Measurements from ENCODE around the gene PSEN2.

PSEN2 gene

DNA sequence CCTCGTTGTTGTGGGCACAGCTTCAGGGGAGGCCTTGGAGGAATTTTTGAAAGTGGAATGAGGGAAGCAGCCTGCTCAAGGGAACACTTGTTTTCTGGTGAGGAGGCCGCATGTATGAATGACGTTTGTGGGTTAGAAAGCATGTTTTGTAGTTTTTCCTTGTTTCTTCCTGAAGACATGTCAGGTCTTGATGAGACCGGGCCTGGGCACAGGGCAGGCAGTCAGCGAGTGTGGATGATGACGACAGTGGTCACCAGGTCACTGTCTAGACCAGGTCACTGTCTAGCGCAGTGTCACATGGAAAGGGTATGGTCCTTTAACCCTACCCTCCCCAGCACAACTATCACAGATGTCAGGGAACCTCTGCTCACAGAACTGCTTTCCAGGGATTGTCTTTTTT lies 7.3 kb downstream of the PSEN2 start:
- Histone ChIP-seq H3K79me2 (ENCODE audit: low read length) (no peaks in the 10 kb centered on the region), H3K9ac (ENCODE audit: low read length) (no peak overlapping the region), H3K27me3 (ENCODE audit: low read depth, low read length) (no peaks in the 10 kb centered on the region), H3K36me3 (replicated peaks; ENCODE audit: low read depth, low read length) (no peaks in the 10 kb centered on the region), H4K20me1 (ENCODE audit: insufficient read depth, low read length) (no peaks in the 10 kb centered on the region), H2AFZ (ENCODE audit: low read depth, low read length) (no peak overlapping the region), H3K4me1 (ENCODE audit: low read length) (peaks cover 8% of the 10 kb centered on the region), H3K9me3 (ENCODE audit: insufficient read depth, low read length) (no peaks in the 10 kb centered on the region), H3K4me2 (ENCODE audit: low read length) (no peak overlapping the region), H3K27ac (ENCODE audit: low read length) (no peak overlapping the region), H3K4me3 (ENCODE audit: low read length) (no peak overlapping the region)
- TF ChIP-seq EZH2phosphoT487 (IDR thresholded peaks at IDR 0.05; ENCODE audit: low read depth), result no peak
- TF ChIP-seq, protein P1, sequence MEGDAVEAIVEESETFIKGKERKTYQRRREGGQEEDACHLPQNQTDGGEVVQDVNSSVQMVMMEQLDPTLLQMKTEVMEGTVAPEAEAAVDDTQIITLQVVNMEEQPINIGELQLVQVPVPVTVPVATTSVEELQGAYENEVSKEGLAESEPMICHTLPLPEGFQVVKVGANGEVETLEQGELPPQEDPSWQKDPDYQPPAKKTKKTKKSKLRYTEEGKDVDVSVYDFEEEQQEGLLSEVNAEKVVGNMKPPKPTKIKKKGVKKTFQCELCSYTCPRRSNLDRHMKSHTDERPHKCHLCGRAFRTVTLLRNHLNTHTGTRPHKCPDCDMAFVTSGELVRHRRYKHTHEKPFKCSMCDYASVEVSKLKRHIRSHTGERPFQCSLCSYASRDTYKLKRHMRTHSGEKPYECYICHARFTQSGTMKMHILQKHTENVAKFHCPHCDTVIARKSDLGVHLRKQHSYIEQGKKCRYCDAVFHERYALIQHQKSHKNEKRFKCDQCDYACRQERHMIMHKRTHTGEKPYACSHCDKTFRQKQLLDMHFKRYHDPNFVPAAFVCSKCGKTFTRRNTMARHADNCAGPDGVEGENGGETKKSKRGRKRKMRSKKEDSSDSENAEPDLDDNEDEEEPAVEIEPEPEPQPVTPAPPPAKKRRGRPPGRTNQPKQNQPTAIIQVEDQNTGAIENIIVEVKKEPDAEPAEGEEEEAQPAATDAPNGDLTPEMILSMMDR (IDR thresholded peaks at IDR 0.05; ENCODE audit: low read depth, low read length), result no peak

DNA sequence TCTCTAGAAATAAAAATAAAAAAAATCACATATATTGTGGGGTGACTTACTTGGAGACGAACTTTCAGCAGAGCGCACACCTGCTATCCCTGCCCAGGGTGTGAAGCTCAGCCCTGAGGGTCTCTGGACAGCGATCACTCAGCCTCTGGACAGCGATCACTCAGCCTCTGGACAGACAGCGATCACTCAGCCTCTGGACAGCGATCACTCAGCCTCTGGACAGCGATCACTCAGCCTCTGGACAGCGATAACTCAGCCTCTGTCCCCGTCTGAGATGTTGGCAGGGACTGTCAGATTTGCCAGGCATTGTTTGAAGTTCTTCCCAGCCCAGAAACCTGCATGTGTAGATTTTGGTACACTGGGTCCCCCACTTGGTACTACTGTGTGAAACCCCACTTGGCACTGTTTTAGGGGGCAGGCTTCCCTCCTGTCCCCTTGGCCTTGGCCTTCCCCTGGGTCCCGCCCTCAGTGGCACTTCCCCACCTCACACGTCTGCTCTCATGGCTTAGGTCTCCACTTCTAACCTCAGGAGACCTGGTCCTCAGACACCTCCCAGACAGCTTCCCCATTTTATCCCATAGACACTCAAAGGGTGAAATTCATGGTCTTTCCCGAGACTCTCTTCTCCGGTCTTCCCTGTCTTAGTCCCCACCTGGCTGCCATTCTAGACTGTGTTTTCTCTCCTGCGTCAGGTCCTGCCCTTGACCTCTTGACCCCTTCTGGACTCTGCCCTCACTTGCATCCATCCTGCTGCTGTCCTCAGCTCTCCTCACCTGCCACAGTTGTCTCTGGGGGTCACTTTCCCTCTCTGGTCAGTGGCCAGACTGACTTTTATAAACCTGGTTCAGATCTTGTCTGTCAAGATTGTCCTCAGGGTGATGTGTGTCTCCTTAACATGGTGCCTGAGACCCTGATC lies 10.2 kb downstream of the PSEN2 start:
- H3K27ac ChIP-seq (ENCODE audit: low read length), result no peak overlapping the region
- no peak overlapping the region for H2AFZ ChIP-seq (ENCODE audit: low read depth, low read length)
- no peak overlapping the region for H3K4me2 ChIP-seq (ENCODE audit: low read length)
- no peak overlapping the region for H3K4me3 ChIP-seq (ENCODE audit: low read length)
- no peaks in the 10 kb centered on the region for H4K20me1 ChIP-seq (ENCODE audit: insufficient read depth, low read length)
- no peaks in the 10 kb centered on the region for H3K36me3 ChIP-seq (replicated peaks; ENCODE audit: low read depth, low read length)
- no peak overlapping the region for H3K9ac ChIP-seq (ENCODE audit: low read length)
- no peaks in the 10 kb centered on the region for H3K9me3 ChIP-seq (ENCODE audit: insufficient read depth, low read length)
- no peak for TF ChIP-seq EZH2phosphoT487 (IDR thresholded peaks at IDR 0.05; ENCODE audit: low read depth)
- TF ChIP-seq, protein P1 (IDR thresholded peaks at IDR 0.05; ENCODE audit: low read depth, low read length), result no peak
- no peaks in the 10 kb centered on the region for H3K27me3 ChIP-seq (ENCODE audit: low read depth, low read length)
- H3K4me1 ChIP-seq (ENCODE audit: low read length), result peaks cover 25% of the 10 kb centered on the region
- no peaks in the 10 kb centered on the region for H3K79me2 ChIP-seq (ENCODE audit: low read length)

DNA sequence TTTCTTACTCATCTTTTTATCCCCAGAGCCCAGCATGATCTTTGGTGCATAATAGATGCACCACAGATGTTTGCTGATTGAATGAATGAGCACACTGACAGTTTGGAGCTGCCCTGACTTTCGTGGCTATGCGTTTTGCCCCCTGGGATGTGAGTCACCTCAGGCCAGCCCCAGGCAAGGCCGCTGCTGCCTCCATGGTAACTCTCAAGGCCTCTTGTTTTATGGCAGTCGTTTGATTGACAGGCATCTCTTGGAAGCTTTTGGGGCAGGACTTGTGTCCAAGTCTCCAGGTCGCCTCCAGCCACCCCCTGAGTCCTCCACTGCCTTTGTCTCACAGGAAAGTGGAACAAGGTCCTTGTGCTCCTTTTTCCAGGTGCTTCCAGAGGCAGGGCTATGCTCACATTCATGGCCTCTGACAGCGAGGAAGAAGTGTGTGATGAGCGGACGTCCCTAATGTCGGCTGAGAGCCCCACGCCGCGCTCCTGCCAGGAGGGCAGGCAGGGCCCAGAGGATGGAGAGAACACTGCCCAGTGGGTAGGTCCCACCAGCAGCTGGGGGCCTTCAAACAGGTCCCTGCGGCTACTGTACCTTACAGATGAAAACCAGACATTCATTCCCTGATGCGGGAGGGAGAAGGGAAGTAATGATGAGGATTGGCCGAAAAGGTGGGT lies 11.2 kb downstream of the PSEN2 start:
- Histone ChIP-seq H3K9me3 (ENCODE audit: insufficient read depth, low read length) (no peaks in the 10 kb centered on the region), H3K4me3 (ENCODE audit: low read length) (no peak overlapping the region), H4K20me1 (ENCODE audit: insufficient read depth, low read length) (no peaks in the 10 kb centered on the region), H3K27me3 (ENCODE audit: low read depth, low read length) (no peaks in the 10 kb centered on the region), H3K27ac (ENCODE audit: low read length) (no peak overlapping the region), H2AFZ (ENCODE audit: low read depth, low read length) (no peak overlapping the region), H3K36me3 (replicated peaks; ENCODE audit: low read depth, low read length) (no peaks in the 10 kb centered on the region), H3K4me1 (ENCODE audit: low read length) (peaks cover 29% of the 10 kb centered on the region), H3K9ac (ENCODE audit: low read length) (no peak overlapping the region), H3K4me2 (ENCODE audit: low read length) (peak overlapping the region; percentile 93; the same call in 1 of the 2 replicates), H3K79me2 (ENCODE audit: low read length) (no peaks in the 10 kb centered on the region)
- TF ChIP-seq, protein P1 (IDR thresholded peaks at IDR 0.05; ENCODE audit: low read depth, low read length), result no peak
- TF ChIP-seq EZH2phosphoT487 (IDR thresholded peaks at IDR 0.05; ENCODE audit: low read depth), result no peak

DNA sequence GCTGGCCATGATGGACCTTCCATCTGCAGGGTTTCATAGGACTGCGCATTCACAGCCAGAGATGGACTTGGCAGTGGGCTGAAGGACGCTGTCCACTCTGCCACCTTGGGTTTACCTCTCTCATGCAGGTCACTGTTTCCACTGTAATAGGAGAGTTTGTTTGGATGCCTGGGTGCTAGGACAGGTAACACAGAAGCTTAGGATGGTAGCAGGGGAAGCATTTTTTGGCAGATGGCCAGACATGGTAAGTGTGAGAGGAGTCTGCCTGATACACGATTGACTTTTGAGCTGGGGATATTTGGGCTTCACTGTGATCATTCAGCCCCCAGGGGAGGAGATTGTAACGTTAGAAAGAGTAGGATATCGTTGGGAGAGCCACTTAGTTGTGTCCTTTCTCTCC lies 11.8 kb downstream of the PSEN2 start:
- Histone ChIP-seq H3K79me2 (ENCODE audit: low read length) (no peaks in the 10 kb centered on the region), H3K36me3 (replicated peaks; ENCODE audit: low read depth, low read length) (no peaks in the 10 kb centered on the region), H3K9ac (ENCODE audit: low read length) (peak overlapping the region; percentile 47), H3K4me3 (ENCODE audit: low read length) (peak overlapping the region; percentile 68), H3K27ac (ENCODE audit: low read length) (peak overlapping the region; percentile 83), H3K27me3 (ENCODE audit: low read depth, low read length) (no peaks in the 10 kb centered on the region), H3K4me2 (ENCODE audit: low read length) (peak overlapping the region; percentile 93), H2AFZ (ENCODE audit: low read depth, low read length) (peak overlapping the region; percentile 89), H3K9me3 (ENCODE audit: insufficient read depth, low read length) (no peaks in the 10 kb centered on the region), H4K20me1 (ENCODE audit: insufficient read depth, low read length) (no peaks in the 10 kb centered on the region), H3K4me1 (ENCODE audit: low read length) (peaks cover 29% of the 10 kb centered on the region)
- TF ChIP-seq EZH2phosphoT487 (IDR thresholded peaks at IDR 0.05; ENCODE audit: low read depth), result no peak
- TF ChIP-seq, protein P1 (IDR thresholded peaks at IDR 0.05; ENCODE audit: low read depth, low read length), result no peak
